Epidermal melanocyte (primary cell): ENCODE data around the gene PLEKHH3.
"Not testable (repeated sequence)": the region's sequence is repeated elsewhere in the genome, so short reads cannot be mapped to it uniquely, and the experiment has no call there.

ENCODE experiments used
- DNase-seq: peaks from one replicate; pipeline ENCODE4 v3.0.0; 2011; ENCODE audit warnings: low spot score; ENCODE audit not compliant: insufficient read length

Gene PLEKHH3

GRCh38 chr17:42673266-42673884 lies 3.4 kb downstream of the PLEKHH3 start:
- no peak for DNase-seq

GRCh38 chr17:42672038-42672437 lies 4.8 kb downstream of the PLEKHH3 start:
- no peak for DNase-seq

GRCh38 chr17:42670789-42671657 lies 5.8 kb downstream of the PLEKHH3 start:
- DNase-seq = no peak

- no peak for DNase-seq
Measured at GRCh38 chr17:42669977-42670788, 6.6 kb downstream of the PLEKHH3 start.

- no peak for DNase-seq
Measured at GRCh38 chr17:42669705-42669976, 7.2 kb downstream of the PLEKHH3 start.

- peak; percentile 99 for DNase-seq
Measured at GRCh38 chr17:42667088-42667951, 9.5 kb downstream of the PLEKHH3 start.

GRCh38 chr17:42666126-42666525 lies 10.7 kb downstream of the PLEKHH3 start:
- DNase-seq = not testable (repeated sequence)

GRCh38 chr17:42665581-42666001 lies 11.2 kb downstream of the PLEKHH3 start:
- DNase-seq = no peak

GRCh38 chr17:42660692-42661345 lies 16.0 kb downstream of the PLEKHH3 start:
- peak; percentile 41 for DNase-seq

- DNase-seq = not testable (repeated sequence)
Measured at GRCh38 chr17:42659932-42660274, 16.9 kb downstream of the PLEKHH3 start.

- peak; percentile 96 for DNase-seq
Measured at GRCh38 chr17:42659079-42659931, 17.5 kb downstream of the PLEKHH3 start, which contains the start of gene TUBG2. Gene TUBG2, plus strand, starts transcription at chr17:42659284. Its CDS starts 220 bp downstream, at chr17:42659504.

- no peak for DNase-seq
Measured at GRCh38 chr17:42657824-42658588, 18.8 kb downstream of the PLEKHH3 start.

- no peak for DNase-seq
Measured at GRCh38 chr17:42655528-42655927, 21.3 kb downstream of the PLEKHH3 start.

- peak; percentile 57 for DNase-seq
Measured at GRCh38 chr17:42653179-42654124, 23.3 kb downstream of the PLEKHH3 start.

- no peak for DNase-seq
Measured at GRCh38 chr17:42651392-42651791, 25.4 kb downstream of the PLEKHH3 start.

- DNase-seq = no peak
Measured at GRCh38 chr17:42647778-42648177, 29.0 kb downstream of the PLEKHH3 start.

- DNase-seq = no peak
Measured at GRCh38 chr17:42642336-42642735, 34.5 kb downstream of the PLEKHH3 start.

GRCh38 chr17:42640121-42640520 lies 36.7 kb downstream of the PLEKHH3 start:
- DNase-seq = no peak
